Adrenal gland (tissue), 5 donors: ENCODE measurements around the gene ZNF469.

Experiments
- CTCF ChIP-seq, 6 experiments: fragments of 450-650 bp in 4 of 6; fragments of 200-600 bp in 2 of 6; sonication (generic) in 1 of 6; IDR thresholded peaks; 1 replicate in 5 of 6; 2 replicates in 1 of 6; pipeline versions ENCODE4 v1.5.1 to v1.8.0; 2016 to 2021; ENCODE audit warnings: antibody characterized with exemption in 6 of 6, mild to moderate bottlenecking in 2 of 6, moderate library complexity in 1 of 6
- POLR2A ChIP-seq, 2 donors: fragments of 450-650 bp; IDR thresholded peaks; one replicate each; pipeline ENCODE4 v1.6.1; 2017; ENCODE audit warnings: antibody characterized with exemption in 2 of 2, mild to moderate bottlenecking in 2 of 2, moderate library complexity in 1 of 2
- donor health status: DM: no; HTN: no; CAD: no.

GRCh38 chr16:88334778-88335720 lies 47.7 kb upstream of the ZNF469 start:
- no peak for TF ChIP-seq CTCF (IDR thresholded peaks at IDR 0.05)
- TF ChIP-seq POLR2A (IDR thresholded peaks at IDR 0.05) = no peak
